Panc1 (cell line): Measurements from ENCODE around the gene WDR75.
A peak's percentile ranks its signal among the peaks of the same experiment; 100 is the strongest.

Source experiments
- POLR2AphosphoS5 ChIP-seq: IDR thresholded peaks from 2 replicates; pipeline ENCODE4 v1.6.1; 2012; ENCODE audit warnings: mild to moderate bottlenecking, low read depth, low read length, moderate library complexity
- TCF7L2 ChIP-seq: IDR thresholded peaks from 2 replicates; pipeline ENCODE4 v1.6.1; 2011; ENCODE audit warnings: mild to moderate bottlenecking, low read depth, low read length, inconsistent platforms
- TF ChIP-seq, protein P1 (sequence below): fragments of 450-650 bp; IDR thresholded peaks from 2 replicates; pipeline ENCODE4 v1.5.1; 2017; ENCODE audit warnings: mild to moderate bottlenecking
- TF ChIP-seq, protein P2 (sequence below), 2 experiments: IDR thresholded peaks; 2 replicates each; pipeline ENCODE4 v1.6.1; 2011 to 2012; ENCODE audit warnings: low read depth in 2 of 2, control low read depth in 1 of 2, low read length in 1 of 2, mild to moderate bottlenecking in 1 of 2, moderate library complexity in 1 of 2; ENCODE audit not compliant: insufficient read depth in 1 of 2

DNA sequence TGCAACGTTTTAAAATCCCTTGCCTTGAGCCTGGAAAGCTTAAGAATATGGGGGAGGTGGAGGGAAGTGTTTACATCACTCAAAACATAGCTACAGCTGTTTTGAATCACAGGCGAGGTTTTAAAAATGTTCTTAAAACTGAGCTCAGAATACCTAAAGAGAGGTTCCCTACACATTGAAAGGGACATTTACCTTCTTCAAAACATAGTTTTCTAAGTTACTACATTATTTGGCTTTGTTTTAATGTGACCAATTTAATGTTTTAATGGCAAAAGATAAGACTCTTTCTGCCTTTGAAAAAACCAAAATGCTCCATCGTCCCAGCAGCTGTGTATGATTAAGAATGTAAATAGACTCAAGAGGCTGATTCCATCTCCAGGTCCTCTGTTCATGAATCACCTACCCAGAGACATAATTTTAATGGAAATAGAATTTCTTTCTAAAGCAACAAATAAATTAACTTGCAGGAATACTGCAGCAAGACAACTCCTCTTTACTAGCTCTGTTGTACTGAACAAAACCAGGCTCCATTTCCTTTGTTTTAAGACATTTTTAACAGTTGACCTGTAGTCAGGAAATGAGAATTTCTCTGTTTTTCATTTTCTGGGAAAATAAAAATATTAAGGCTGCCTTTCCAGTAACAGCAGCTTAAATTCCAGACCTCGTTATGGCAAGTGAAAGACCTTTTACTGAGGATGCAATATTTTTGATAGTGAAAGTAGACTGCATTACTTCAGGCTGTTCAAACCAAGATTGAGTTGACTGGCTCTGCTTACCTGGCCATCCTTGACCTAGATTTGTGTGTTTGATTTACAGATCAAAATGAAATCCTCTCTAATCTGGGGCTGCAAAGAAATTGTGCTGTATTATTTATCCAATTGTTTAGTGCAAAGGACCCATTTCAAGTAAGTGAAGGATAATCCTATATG, 33.7 kb upstream of the WDR75 start:
- no peak for TF ChIP-seq POLR2AphosphoS5
- TF ChIP-seq, protein P1, sequence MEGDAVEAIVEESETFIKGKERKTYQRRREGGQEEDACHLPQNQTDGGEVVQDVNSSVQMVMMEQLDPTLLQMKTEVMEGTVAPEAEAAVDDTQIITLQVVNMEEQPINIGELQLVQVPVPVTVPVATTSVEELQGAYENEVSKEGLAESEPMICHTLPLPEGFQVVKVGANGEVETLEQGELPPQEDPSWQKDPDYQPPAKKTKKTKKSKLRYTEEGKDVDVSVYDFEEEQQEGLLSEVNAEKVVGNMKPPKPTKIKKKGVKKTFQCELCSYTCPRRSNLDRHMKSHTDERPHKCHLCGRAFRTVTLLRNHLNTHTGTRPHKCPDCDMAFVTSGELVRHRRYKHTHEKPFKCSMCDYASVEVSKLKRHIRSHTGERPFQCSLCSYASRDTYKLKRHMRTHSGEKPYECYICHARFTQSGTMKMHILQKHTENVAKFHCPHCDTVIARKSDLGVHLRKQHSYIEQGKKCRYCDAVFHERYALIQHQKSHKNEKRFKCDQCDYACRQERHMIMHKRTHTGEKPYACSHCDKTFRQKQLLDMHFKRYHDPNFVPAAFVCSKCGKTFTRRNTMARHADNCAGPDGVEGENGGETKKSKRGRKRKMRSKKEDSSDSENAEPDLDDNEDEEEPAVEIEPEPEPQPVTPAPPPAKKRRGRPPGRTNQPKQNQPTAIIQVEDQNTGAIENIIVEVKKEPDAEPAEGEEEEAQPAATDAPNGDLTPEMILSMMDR = no peak
- TF ChIP-seq, protein P2, sequence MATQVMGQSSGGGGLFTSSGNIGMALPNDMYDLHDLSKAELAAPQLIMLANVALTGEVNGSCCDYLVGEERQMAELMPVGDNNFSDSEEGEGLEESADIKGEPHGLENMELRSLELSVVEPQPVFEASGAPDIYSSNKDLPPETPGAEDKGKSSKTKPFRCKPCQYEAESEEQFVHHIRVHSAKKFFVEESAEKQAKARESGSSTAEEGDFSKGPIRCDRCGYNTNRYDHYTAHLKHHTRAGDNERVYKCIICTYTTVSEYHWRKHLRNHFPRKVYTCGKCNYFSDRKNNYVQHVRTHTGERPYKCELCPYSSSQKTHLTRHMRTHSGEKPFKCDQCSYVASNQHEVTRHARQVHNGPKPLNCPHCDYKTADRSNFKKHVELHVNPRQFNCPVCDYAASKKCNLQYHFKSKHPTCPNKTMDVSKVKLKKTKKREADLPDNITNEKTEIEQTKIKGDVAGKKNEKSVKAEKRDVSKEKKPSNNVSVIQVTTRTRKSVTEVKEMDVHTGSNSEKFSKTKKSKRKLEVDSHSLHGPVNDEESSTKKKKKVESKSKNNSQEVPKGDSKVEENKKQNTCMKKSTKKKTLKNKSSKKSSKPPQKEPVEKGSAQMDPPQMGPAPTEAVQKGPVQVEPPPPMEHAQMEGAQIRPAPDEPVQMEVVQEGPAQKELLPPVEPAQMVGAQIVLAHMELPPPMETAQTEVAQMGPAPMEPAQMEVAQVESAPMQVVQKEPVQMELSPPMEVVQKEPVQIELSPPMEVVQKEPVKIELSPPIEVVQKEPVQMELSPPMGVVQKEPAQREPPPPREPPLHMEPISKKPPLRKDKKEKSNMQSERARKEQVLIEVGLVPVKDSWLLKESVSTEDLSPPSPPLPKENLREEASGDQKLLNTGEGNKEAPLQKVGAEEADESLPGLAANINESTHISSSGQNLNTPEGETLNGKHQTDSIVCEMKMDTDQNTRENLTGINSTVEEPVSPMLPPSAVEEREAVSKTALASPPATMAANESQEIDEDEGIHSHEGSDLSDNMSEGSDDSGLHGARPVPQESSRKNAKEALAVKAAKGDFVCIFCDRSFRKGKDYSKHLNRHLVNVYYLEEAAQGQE (IDR thresholded peaks at IDR 0.05; ENCODE audit: insufficient read depth in 1 of 2, low read depth in 2 of 2, low read length in 1 of 2) = no peak
- TF ChIP-seq TCF7L2 = peak; percentile 61
